Measurements from ENCODE around the gene TNS1. TPM values are rescaled to one million over a fixed set of nuclear protein-coding genes. Genes with fewer than 3 reads are reported as not detected.

Gene TNS1
- total RNA-seq, 1 donor from 2014 or later, result 59.2 TPM

GRCh38 chr2:217870528-217871011 lies 132.2 kb downstream of the TNS1 start:
- no peak for TF ChIP-seq CTCF (conservative IDR thresholded peaks at IDR 0.05)
- DNase-seq (ENCODE audit: extremely low spot score, unreplicated experiment), result no peak
- Mint-ChIP-seq H3K27me3 (no peaks in the 10 kb centered on the region), H3K36me3 (peaks cover 8% of the 10 kb centered on the region), H3K4me1 (ENCODE audit: unreplicated experiment) (peaks cover 37% of the 10 kb centered on the region), H3K9me3 (no peaks in the 10 kb centered on the region), H3K4me3 (no peak overlapping the region), H3K27ac (peak overlapping the region; percentile 34)

- Mint-ChIP-seq H3K4me3 (no peak overlapping the region), H3K27ac (peak overlapping the region; percentile 23), H3K4me1 (ENCODE audit: unreplicated experiment) (peaks cover 43% of the 10 kb centered on the region), H3K27me3 (no peaks in the 10 kb centered on the region), H3K9me3 (no peaks in the 10 kb centered on the region), H3K36me3 (peaks cover 15% of the 10 kb centered on the region)
- no peak for TF ChIP-seq CTCF (conservative IDR thresholded peaks at IDR 0.05)
- DNase-seq (ENCODE audit: extremely low spot score, unreplicated experiment), result no peak
These were observed 133.9 kb downstream of the TNS1 start for GRCh38 chr2:217868911-217869334.

- H3K27me3 Mint-ChIP-seq, result no peaks in the 10 kb centered on the region
- no peak for TF ChIP-seq CTCF (conservative IDR thresholded peaks at IDR 0.05)
- no peak overlapping the region for H3K4me3 Mint-ChIP-seq
- DNase-seq (ENCODE audit: extremely low spot score, unreplicated experiment), result no peak
- no peak overlapping the region for H3K27ac Mint-ChIP-seq
- peaks cover 17% of the 10 kb centered on the region for H3K36me3 Mint-ChIP-seq
- H3K9me3 Mint-ChIP-seq, result no peaks in the 10 kb centered on the region
- H3K4me1 Mint-ChIP-seq (ENCODE audit: unreplicated experiment), result peaks cover 43% of the 10 kb centered on the region
These were observed 134.4 kb downstream of the TNS1 start for GRCh38 chr2:217868265-217868892.

- TF ChIP-seq CTCF (conservative IDR thresholded peaks at IDR 0.05), result no peak
- Mint-ChIP-seq H3K4me1 (ENCODE audit: unreplicated experiment) (peaks cover 43% of the 10 kb centered on the region), H3K36me3 (peaks cover 17% of the 10 kb centered on the region), H3K27ac (peak overlapping the region; percentile 42), H3K9me3 (no peaks in the 10 kb centered on the region), H3K27me3 (no peaks in the 10 kb centered on the region), H3K4me3 (peak overlapping the region; percentile 45)
- no peak for DNase-seq (ENCODE audit: extremely low spot score, unreplicated experiment)
These were observed 136.3 kb downstream of the TNS1 start for GRCh38 chr2:217866457-217866856.

GRCh38 chr2:217864963-217865772 lies 137.6 kb downstream of the TNS1 start:
- DNase-seq (ENCODE audit: extremely low spot score, unreplicated experiment), result no peak
- H3K9me3 Mint-ChIP-seq, result no peaks in the 10 kb centered on the region
- no peak for TF ChIP-seq CTCF (conservative IDR thresholded peaks at IDR 0.05)
- H3K27me3 Mint-ChIP-seq, result no peaks in the 10 kb centered on the region
- H3K36me3 Mint-ChIP-seq, result peaks cover 17% of the 10 kb centered on the region
- H3K27ac Mint-ChIP-seq, result no peak overlapping the region
- H3K4me3 Mint-ChIP-seq, result no peak overlapping the region
- H3K4me1 Mint-ChIP-seq (ENCODE audit: unreplicated experiment), result peaks cover 38% of the 10 kb centered on the region

All from type B pancreatic cell (in vitro differentiated cells).